LoVo (cell line): ENCODE results near the gene TREX2.

Source experiments
- DNase-seq: peaks from one replicate; pipeline ENCODE4 v3.0.0-alpha.2; 2016; ENCODE audit warnings: low spot score

Gene TREX2

DNA sequence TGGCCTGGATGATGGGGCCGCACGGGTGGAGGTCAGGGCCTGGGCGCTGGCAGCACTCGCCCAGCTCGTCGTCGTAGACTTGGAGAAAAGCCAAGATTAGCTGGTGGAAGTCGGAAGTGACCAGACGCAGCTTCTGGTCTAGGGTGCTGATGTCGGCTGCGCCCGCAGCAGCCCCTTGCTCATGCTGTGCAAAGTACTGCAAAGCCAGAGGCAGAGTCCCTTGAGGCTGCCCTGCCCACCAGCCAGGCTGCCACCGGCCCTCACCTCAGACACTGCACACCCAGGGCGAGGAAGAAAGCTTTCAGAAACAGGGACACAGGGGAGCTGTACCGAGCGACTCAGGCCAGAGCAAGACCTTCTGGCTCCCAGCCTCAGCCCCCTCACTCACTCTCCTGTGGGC lies 9.7 kb upstream of the TREX2 start:
- DNase-seq, result no peak

DNA sequence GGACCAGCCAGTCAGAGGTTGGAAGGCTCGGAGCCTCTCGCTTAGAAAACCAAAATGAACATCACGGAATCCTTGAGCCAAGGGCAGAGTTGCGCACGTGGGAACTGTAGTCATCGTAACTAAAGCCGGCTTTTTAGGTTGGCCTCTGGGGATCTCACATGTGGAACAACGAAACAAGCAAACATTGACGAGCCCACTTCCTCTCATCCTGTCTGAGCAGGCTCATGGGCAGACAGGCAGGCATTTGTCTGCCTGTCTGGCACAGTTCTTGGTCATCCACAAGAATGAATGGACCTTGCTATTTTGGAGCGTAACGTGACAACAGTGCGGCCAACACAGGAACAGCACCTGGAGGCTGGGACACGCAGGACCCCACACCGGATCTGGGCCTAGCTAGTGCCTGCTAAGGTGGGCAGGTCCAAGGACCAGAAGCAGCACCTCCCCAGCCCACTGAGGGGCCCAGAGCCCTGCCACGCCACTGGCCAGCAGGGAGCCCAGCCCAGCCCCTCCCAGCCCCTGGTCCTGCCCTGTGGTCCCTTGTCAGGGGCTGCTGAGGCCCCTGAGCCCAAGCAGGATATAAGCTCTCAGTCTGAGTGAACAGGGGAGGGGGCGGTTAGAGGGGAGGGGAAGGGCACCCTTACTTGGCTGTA lies 9.2 kb upstream of the TREX2 start:
- no peak for DNase-seq

DNA sequence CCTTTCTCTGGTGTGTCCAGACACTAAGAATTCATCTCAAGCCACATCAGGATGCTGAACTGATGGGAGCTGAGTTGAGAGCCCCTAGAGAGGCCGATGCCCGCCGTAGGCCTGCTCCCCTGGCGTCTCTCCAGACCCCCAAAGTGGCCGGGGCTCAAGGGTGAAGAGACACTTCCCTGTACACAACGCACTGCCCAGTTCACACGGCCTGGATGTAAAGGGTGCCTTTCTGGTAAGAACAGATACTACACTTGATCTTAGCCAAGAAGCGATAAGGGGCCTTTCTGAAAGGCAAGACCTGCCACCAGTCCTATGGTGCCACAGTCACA lies 5.1 kb upstream of the TREX2 start:
- DNase-seq, result no peak

DNA sequence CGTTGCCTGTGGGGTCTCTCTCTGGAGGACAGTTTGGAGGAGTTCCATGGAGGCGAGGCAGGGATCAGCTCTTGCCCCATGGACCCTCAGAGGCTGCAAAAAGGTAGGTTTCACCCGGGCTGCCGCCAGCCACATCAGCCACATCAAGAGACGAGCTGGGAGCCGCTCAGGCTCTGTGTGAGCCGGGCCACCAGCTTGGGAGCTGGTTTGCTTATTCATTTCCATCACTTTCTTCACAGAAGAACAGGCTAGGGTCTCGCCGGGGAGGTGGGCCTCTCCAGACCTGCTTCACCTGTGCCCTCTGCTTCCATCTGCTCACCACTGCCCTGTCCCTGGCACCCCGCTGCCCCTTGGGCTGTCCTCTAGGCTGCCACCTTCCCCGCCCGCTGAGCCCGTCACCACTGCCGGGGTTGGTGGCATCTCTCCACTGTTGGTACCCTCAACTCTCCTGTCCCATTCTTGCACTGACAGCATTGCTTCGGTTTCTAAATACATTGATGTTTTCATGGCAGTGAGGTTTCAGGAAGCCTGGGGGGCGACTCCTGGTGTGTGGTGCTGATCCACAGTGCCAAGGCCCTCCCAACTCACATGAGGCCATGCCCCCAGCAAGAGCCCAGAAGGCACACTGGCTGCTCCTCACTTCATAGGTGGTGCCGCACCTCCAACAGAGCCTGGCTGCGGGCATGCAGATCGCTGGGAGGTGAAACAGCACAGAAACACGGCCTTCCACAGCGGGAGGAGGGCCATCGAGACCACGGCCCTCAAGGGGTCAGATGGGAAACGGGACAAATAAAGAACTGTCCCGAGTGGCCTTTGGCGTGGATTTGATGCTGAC lies 4.5 kb upstream of the TREX2 start:
- no peak for DNase-seq

DNA sequence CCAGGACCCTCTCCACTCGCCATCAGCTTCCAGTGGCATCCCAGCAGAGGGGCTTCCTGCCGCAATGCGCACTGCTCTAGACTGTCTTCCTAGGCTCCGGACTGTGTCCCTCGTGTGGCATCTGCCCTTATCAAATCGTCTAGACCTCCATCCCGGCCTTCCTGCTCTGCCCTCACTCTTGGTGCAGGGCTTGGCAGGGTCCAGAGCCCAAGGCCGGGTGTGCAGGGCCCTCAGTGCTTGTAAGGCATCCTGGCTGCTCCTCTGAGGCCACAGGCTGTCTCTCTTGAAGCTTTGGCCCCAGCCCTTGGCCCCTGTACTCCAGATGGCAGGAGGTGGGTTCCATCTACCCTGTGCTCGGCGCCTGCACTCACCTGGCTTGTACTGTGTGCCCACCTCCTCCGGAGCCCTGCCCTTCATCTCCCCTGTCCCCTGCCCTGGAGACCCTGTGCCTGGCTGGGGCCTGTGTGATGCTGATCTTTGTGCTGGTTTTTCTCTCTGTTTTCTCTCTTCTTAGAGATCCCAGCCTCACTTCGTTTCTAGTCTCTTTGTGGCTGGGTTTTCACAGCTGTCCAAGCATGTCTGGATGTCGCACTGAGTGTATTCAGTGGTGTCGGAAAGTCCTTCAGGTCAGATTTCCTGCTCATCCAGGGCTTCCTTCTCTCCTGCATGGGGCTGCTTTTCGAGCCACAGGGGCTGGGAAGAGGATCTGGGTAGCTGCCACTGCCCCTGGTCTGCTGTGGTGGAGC lies 3.7 kb upstream of the TREX2 start:
- DNase-seq, result no peak

DNA sequence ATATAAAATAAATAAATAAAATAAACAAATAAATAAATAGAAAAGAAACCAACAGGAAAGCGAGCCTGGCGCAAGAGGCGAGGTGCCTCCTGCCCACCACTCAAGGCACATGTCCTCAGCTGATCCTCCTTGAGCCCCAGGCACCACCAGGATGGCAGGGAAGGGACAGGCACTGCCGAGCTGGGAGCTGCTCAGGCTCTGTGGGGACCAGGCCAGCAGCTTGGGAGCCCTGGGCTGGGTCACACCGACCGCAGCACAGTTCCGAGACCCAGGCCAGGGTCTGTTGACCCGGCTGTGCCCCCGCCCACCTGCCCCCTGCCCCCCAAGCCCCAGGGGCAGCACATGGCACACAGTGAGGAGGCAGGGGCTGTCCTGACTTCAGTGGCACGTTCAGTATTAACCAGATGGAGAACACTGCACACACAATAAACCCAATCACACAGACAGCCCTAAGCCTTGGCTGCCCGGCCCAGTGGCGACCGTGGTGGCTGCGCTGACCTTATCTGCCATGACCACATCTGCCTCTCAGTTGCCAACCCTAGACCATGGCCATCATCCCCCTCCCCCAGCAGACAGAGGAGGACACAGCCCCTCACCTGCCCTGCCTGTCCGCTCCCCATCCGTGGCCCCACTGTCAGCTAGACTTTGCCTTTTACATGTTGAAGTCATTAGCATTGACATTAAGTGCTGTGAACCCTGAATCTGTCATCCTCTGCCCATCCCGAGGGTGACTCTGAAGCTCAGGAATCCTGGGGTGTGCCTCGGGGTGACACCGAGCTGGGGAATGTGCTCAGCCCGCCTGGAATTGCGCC lies 2.9 kb upstream of the TREX2 start:
- DNase-seq, result no peak

DNA sequence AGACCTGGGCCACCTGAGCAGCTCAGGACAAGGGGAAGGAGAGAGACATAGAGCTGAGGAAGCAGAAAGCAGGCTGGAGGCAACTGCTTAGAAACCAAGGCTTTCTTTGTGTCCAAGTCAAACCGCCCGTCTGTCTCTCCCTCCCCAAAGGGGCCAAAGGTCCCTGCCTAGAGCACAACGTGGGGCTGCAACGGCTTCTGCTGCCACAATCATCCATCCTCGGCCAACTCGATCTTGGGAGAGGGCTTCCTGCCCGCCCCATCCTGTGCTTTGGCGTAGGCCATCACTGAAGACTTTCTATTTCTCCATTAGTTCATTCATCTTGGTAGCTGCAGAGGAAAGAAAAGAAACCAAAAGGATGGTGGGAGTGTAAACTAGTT lies 1.7 kb upstream of the TREX2 start:
- DNase-seq, result no peak

DNA sequence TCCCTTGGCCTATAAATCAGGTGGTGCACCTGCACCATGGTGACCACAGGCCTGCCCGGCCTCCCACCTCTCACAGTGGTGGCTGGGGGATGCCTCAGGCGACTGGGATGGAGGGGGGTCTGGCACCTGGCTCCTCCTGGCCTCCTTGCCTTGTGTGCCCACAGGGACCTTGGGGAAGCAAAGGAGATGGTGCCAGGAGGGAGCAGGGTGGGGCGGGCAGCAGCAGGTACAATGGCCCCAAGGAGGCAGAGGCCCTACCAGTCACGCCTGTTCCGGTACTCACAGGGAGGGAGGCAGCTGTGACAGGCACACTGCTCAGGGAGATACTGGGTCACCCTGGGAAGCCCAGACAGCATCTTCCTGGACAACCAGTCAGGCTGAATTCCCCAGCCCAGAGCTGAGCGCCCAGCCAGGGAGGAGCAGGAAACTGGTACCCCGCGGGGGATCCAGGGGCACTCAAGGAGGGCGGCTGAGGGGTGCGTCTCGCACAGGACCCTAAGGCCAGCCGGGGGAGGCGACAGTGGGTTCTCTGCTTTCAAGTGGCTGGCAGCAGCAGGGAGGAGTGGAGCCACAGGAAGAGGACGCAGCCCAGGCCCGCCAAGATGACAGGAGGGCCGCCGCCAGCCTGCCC lies 1.2 kb upstream of the TREX2 start:
- no peak for DNase-seq

DNA sequence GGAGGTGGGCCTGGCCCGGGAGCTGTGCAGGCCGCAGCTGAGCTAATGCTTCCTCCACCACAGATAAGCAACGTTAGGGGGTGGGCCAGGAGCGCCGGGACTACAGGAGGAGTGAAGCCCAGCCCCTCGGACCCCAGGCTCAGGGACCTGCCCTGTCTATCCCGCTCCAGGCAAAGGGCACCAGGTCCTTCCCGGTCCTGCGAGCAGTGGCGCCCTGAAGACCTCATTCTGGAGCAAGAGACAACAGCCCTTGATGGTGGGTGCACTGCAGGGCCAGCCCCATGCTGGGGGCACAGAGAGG lies 730 bp upstream of the TREX2 start:
- no peak for DNase-seq

DNA sequence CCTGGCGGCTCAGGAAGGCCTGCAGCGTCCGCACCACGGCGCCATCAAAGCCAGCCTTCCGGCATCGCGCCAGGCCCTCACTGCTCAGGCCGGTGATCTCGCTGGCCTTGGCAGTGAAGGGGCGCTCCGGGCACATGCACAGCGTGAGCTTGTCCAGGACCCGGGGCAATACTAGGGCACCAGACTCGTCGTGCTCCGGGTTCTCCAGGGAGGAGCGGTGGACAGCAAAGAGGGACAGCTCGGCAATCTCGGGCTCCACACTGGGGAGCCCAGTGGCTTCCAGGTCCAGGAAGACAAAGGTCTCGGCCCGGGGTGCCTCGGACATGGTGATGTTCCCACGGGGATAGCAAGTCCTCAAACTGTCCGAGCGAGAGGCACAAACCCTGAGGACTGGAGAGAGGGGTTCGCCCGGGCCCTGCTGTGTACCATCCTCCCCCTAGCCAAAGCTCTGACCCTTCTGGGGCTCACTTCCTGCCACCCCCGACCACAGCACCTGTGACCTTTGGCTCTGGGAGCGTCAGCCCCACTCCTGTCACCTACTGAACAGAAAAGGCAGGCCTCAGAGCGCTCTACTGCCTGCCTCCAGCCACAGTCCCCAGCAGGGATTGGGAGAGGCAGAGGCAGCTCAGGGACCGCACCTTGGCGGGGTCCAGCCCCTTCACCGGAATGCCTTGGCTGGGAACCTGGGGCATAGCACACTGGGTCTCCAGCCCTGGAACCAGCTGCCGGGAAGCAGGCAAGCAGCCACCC lies 575 bp downstream of the TREX2 start:
- no peak for DNase-seq

DNA sequence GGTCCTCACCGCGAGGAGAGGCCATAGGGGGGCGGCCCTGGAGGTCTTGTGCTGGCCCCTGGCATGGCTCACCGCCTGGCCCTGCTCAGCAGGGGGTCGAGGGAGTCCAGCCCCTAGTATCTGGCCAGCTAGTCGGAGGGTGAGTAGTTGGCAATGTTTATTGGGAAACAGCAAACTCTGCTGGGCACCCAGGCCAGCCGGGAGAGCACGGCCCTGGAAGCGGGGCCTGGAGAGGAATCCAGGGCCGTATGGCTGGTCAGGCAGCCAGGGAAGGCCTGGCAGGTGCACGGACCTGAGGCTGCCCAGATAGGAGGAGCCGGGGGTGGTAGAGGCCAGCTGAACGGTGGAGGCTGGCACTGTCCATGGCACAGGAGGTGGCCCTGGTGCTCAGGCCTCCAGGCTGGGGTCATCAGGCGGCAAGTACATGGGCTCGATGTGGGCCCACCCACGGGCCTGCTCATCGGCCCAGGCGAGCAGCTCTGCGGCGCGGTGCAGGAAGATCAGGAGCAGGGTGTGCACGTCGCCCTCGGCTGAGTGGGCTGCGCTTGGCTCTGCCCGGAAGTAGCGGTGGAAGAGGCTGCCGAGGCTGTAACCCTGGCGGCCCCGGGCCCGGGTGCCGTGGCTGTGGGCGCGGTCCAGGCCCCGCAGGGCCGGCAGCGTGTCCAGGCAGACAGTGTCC lies 1.4 kb downstream of the TREX2 start:
- DNase-seq, result no peak

DNA sequence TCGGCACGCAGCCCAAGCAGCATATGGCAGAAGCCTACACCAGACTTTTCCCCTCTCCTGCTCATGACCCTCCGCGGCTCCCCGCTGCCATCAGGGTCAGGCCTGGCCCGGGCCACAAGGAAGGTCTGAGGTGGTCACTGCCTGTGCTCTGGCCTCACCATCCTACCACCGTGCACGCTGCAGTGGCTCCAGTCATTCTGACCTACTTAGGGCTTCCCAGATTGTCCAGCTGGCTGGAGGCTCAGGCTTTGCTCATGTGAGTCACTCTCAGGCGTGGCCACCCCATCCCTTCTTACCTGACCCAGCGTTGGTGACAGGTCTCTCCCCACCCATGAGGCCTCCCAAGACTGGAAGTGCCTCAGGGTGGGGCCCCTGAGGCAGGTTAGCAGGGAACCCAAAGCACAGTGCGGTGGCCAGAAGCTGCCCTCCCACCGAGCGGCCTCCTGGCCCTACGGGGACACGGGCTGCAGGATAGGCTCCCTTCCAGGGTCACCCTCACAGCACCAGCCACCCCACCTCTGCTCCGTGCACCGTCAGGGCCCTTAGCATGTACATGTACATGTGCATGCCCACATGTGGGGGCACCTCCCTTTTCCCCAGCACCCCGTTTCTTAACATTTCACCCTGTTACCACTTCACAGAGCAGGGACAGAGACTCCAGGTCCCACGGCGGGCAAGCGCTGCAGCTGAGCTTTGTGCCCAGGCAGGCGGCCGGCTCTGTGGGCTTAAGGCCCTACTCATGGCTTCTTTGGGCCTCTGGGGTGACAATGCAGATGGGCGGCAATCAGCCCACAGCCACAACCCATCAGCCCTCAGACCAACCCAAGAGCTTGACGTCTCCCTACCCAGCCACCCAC lies 2.2 kb downstream of the TREX2 start:
- peak; percentile 1 for DNase-seq

DNA sequence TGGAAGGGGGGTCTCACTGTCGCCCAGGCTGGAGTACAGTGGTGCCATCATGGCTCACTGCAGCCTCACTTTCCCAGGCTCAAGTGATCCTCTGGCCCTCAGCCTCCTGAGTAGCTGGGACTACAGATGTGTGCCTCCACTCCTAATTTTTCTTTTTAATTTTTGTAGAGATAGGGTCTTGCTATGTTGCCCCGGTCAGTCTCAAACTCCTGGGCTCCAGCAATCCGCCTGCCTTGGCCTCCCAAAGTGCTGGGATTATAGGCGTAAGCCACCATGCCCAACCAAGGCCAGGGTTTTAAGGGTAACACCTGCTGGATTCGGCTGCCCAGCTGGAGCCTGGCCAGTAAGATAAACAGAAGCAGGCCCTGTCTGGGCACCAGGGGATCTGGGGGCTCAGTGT lies 3.4 kb downstream of the TREX2 start:
- DNase-seq, result no peak

DNA sequence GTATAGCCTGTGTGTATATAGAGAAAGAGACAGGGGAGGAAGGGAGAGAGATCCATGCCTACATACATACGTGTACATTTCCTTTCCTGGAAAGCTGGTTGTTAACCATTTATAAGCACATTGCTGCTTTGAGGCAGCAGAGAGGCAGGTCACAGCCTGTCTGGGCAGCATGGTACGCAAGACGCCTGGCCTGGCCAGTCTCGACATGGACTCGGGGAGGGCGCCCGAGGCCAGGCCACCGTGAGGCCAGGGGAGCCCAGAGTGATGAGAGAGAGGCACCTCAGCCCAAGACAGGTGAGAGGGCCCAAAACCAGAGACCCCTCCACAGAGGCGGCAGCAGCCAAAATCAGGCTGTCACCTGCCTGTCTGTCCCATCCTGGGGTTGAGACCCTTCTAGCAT lies 3.9 kb downstream of the TREX2 start:
- no peak for DNase-seq

DNA sequence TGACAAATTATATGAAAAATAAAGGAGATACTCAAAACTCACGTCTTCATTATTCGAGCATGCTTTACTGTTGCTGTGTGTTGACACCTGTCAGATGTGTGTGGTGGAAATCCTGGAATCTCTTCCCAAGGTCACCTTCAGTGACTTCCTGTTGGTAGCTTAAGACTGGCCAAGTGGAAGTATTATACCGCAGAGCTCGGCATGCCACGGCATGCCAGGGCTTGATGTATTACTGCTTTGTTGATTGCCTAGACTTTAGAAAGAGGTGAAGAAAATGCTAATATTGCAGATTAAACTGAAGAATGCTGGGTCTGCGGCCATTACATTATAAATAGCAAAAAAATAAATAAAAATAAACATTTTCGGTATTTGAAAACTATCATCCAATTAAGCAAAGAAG lies 4.6 kb downstream of the TREX2 start:
- no peak for DNase-seq

DNA sequence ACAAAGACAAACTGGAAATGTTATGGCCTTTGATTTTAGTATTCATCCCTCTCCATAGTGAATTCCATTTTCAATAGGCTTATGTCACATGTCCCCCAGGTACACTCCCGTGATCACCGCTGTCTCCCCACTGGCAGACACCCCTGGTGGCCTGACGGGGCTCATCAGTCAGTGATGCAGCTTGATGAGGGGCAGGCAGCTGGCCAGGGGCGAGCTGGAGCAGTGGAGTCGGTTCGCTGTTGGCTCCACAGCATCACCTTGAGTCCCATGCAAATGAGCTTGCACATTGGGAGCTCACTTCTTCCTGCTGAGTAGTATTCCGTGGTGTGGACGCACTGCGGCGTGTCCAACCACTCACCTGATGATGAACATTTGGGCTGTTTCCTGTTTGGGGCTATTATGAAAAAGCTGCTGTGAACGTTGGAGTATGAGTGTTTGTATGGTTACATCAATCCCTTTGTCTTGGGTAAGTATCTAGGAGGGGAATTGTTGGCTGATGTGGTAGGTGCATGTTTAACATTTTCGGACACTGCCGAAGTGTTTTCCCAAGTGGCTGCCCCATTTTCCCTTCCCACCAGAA lies 5.2 kb downstream of the TREX2 start:
- DNase-seq, result no peak

DNA sequence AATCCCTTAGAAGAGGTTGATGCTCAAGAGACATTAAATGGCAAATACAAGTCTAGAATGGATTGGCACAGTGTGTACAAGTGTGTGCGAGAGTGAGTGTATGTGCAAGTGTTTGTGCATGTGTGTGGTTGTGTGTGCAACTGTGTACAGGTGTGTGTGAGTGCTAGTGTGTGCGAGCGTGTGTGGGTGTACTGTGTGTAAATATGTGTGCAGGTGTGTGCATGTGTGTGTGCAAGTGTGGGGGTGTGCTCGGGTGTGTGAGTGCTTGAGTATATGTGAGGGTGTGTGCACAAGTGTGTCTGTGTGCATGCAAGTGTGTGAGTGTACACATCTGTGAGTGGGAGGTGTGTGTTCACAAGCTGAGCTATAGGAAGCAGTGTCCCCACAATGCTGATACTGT lies 5.9 kb downstream of the TREX2 start:
- no peak for DNase-seq

DNA sequence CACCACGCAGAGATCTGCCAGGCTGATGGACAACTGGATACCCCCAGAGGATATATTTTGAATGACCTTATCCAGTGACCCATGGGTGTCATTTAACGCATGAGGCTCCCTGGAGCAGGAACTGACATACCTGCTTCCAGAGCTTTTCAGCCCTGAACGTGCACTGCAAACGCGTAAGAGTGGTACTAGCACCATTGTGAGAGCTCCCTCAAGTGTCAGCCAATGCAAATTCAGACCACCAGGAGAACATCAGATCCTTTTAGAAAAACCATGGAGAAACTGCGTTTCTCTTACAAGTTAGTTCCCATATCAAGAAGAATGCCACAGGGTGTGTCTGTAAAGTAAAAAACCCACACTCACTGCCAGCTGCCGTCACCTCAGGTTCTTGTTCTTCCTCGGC lies 7.3 kb downstream of the TREX2 start:
- DNase-seq, result no peak

DNA sequence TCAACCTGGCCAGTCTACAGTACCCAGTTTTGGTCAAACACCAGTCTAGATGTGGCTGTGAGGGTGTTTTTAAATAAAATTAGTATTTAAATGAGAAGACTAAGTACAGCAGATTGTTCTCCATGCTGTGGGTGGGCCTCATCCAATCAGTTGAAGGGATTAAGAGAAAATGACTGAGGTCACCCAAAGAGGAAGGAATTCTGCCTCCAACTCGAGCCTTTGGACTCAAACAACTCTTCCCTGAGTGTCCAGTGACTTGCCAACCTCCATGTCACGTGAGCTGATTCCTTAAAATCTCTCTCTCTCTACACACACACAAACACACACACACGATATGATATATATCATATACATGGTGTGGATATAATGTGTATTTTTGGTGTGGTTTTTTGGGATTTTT lies 10.0 kb downstream of the TREX2 start:
- DNase-seq, result no peak

DNA sequence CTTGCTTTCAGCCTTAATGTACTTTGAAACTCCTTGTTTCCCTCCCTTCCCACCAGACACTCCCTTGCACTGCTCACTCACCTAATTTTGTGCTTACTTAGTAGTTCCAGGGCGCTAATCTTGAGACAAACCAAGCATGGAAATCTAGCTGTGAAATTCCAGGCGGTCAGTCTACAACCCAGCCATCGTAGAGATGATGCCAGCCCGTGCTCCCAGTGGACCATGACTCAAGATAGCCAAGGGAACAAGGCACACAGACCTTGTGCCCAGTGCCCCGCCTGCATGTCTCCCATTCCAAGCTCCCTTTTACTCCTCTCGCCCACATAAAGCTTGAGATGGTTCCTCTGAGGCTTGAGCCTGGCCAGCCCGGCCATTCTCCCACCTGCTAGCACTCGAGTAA lies 11.1 kb downstream of the TREX2 start:
- DNase-seq, result no peak
